HepG2 (cell line): ENCODE measurements around the gene LOXL3. TPM values are rescaled to one million over a fixed set of nuclear protein-coding genes. Genes with fewer than 3 reads are reported as not detected.

Experiments
- FLYWCH1 ChIP-seq: sonication (generic); formaldehyde crosslinking; IDR thresholded peaks from 2 replicates; pipeline ENCODE4 v1.8.1; 2023; ENCODE audit warnings: mild to moderate bottlenecking, missing genetic modification reagents
- FOXK1 ChIP-seq: sonication (generic); formaldehyde crosslinking; IDR thresholded peaks from 2 replicates; pipeline ENCODE4 v1.4.0; 2020; ENCODE audit warnings: low read depth, missing genetic modification reagents, borderline replicate concordance
- FOXP4 ChIP-seq: sonication (generic); formaldehyde crosslinking; IDR thresholded peaks from 2 replicates; pipeline ENCODE4 v1.4.0; 2020; ENCODE audit warnings: missing genetic modification reagents
- HIVEP1 ChIP-seq: sonication (generic); formaldehyde crosslinking; IDR thresholded peaks from 2 replicates; pipeline ENCODE4 v1.4.0; 2020; ENCODE audit warnings: mild to moderate bottlenecking, missing genetic modification reagents
- HNF4G ChIP-seq, 2 experiments: sonication (generic) in 1 of 2; formaldehyde crosslinking in 1 of 2; IDR thresholded peaks; 2 replicates each; pipeline versions ENCODE4 v1.4.0 to v1.6.1; 2011 to 2020; ENCODE audit warnings: borderline replicate concordance in 2 of 2, low read depth in 2 of 2, mild to moderate bottlenecking in 2 of 2, low read length in 1 of 2, missing genetic modification reagents in 1 of 2, moderate library complexity in 1 of 2
- ISL2 ChIP-seq: sonication (generic); formaldehyde crosslinking; IDR thresholded peaks from 2 replicates; pipeline ENCODE4 v1.5.0; 2020; ENCODE audit warnings: missing genetic modification reagents
- KAT7 ChIP-seq: IDR thresholded peaks from 2 replicates; pipeline ENCODE4 v1.6.1; 2018; ENCODE audit warnings: borderline replicate concordance, missing compliant biosample characterization
- KDM6A ChIP-seq: IDR thresholded peaks from 2 replicates; pipeline ENCODE4 v1.6.1; 2016; ENCODE audit warnings: low read depth
- KLF16 ChIP-seq, 2 experiments: sonication (generic) in 1 of 2; formaldehyde crosslinking in 1 of 2; IDR thresholded peaks; 2 replicates each; pipeline versions ENCODE4 v1.6.1 to v1.8.0; 2016 to 2023; ENCODE audit warnings: missing genetic modification reagents in 2 of 2, missing compliant biosample characterization in 1 of 2
- KMT2B ChIP-seq: IDR thresholded peaks from 2 replicates; pipeline ENCODE4 v1.6.1; 2016; ENCODE audit warnings: missing genetic modification reagents, missing compliant biosample characterization
- MXI1 ChIP-seq: IDR thresholded peaks from 3 replicates; pipeline ENCODE4 v1.6.1; 2012; ENCODE audit warnings: low read depth, low read length, inconsistent platforms, borderline replicate concordance
- MYNN ChIP-seq: sonication (generic); formaldehyde crosslinking; IDR thresholded peaks from 2 replicates; pipeline ENCODE4 v1.4.0; 2020; ENCODE audit warnings: mild to moderate bottlenecking, low read depth, missing genetic modification reagents
- NFIC ChIP-seq: IDR thresholded peaks from 2 replicates; pipeline ENCODE4 v1.6.1; 2012; ENCODE audit warnings: mild to moderate bottlenecking, low read length, inconsistent platforms
- PREB ChIP-seq: sonication (generic); formaldehyde crosslinking; IDR thresholded peaks from 2 replicates; pipeline ENCODE4 v1.4.0; 2020; ENCODE audit warnings: missing genetic modification reagents
- PTBP1 ChIP-seq: fragments of 200-400 bp; formaldehyde crosslinking; IDR thresholded peaks from 2 replicates; pipeline ENCODE4 v1.6.1; 2018; ENCODE audit warnings: low read length, low read depth; ENCODE audit not compliant: poor library complexity, severe bottlenecking
- SNAI1 ChIP-seq: sonication (generic); formaldehyde crosslinking; IDR thresholded peaks from 2 replicates; pipeline ENCODE4 v1.5.0; 2020; ENCODE audit warnings: mild to moderate bottlenecking, missing genetic modification reagents, borderline replicate concordance
- SOX6 ChIP-seq, 2 experiments: fragments of 450-650 bp in 1 of 2; sonication (generic) in 1 of 2; formaldehyde crosslinking in 1 of 2; IDR thresholded peaks; 2 replicates each; pipeline versions ENCODE4 v1.4.0 to v1.6.1; 2017 to 2020; ENCODE audit warnings: antibody characterized with exemption in 1 of 2, mild to moderate bottlenecking in 1 of 2, missing genetic modification reagents in 1 of 2
- STAG1 ChIP-seq: sonication (generic); formaldehyde crosslinking; IDR thresholded peaks from 2 replicates; pipeline ENCODE4 v1.4.0; 2020; ENCODE audit warnings: missing genetic modification reagents
- THAP11 ChIP-seq: IDR thresholded peaks from 2 replicates; pipeline ENCODE4 v1.6.1; 2016; ENCODE audit warnings: missing biosample characterization, missing genetic modification reagents
- ZBTB7A ChIP-seq: sonication (generic); formaldehyde crosslinking; IDR thresholded peaks from 2 replicates; pipeline ENCODE4 v1.8.0; 2022; ENCODE audit warnings: mild to moderate bottlenecking, missing genetic modification reagents
- ZEB1 ChIP-seq: IDR thresholded peaks from 2 replicates; pipeline ENCODE4 v1.6.1; 2012; ENCODE audit warnings: mild to moderate bottlenecking, low read depth, inconsistent platforms; ENCODE audit not compliant: insufficient replicate concordance
- ZNF253 ChIP-seq: sonication (generic); formaldehyde crosslinking; IDR thresholded peaks from 2 replicates; pipeline ENCODE4 v1.8.0; 2022; ENCODE audit warnings: mild to moderate bottlenecking, missing genetic modification reagents, borderline replicate concordance
- ZNF331 ChIP-seq: sonication (generic); formaldehyde crosslinking; IDR thresholded peaks from 2 replicates; pipeline ENCODE4 v1.4.0; 2020; ENCODE audit warnings: missing genetic modification reagents
- ZNF414 ChIP-seq: sonication (generic); formaldehyde crosslinking; IDR thresholded peaks from 2 replicates; pipeline ENCODE4 v1.5.0; 2020; ENCODE audit warnings: missing genetic modification reagents
- ZNF619 ChIP-seq: sonication (generic); formaldehyde crosslinking; IDR thresholded peaks from 2 replicates; pipeline ENCODE4 v1.4.0; 2020; ENCODE audit warnings: mild to moderate bottlenecking, missing genetic modification reagents
- ZSCAN30 ChIP-seq: sonication (generic); formaldehyde crosslinking; IDR thresholded peaks from 2 replicates; pipeline ENCODE4 v1.5.0; 2020; ENCODE audit warnings: mild to moderate bottlenecking, missing genetic modification reagents
- polyA plus RNA-seq, 8 experiments: library from polyadenylated mRNA; depleted of rRNA in 3 of 8; stranded (reverse) in 7 of 8; unstranded in 1 of 8; fragments of >200 nt; fragmentation: Illumina TruSeq in 4 of 8; extraction: Trizol in 4 of 8; gene quantifications; 2 replicates each; pipeline versions ENCODE4 v1.2.1 to v1.2.3, GENCODE V29; 2011 to 2016; ENCODE audit warnings: low read depth in 4 of 8, missing spikeins in 1 of 8, mixed read lengths in 1 of 8; ENCODE audit not compliant: insufficient read depth in 1 of 8
- total RNA-seq, 5 experiments: library from RNA; depleted of rRNA; stranded (reverse); fragments of >200 nt; fragmentation: Illumina TruSeq; extraction: Trizol; gene quantifications; 2 replicates each; pipeline ENCODE4 v1.2.3, GENCODE V29; 2016; ENCODE audit warnings: low read depth in 1 of 5

LOXL3 gene
- total and polyA plus RNA-seq, 2 of the 13 experiments (the other 11 are each of a cell fraction or from before 2014, with no cell fraction given): 0.55 to 6.5 TPM

DNA sequence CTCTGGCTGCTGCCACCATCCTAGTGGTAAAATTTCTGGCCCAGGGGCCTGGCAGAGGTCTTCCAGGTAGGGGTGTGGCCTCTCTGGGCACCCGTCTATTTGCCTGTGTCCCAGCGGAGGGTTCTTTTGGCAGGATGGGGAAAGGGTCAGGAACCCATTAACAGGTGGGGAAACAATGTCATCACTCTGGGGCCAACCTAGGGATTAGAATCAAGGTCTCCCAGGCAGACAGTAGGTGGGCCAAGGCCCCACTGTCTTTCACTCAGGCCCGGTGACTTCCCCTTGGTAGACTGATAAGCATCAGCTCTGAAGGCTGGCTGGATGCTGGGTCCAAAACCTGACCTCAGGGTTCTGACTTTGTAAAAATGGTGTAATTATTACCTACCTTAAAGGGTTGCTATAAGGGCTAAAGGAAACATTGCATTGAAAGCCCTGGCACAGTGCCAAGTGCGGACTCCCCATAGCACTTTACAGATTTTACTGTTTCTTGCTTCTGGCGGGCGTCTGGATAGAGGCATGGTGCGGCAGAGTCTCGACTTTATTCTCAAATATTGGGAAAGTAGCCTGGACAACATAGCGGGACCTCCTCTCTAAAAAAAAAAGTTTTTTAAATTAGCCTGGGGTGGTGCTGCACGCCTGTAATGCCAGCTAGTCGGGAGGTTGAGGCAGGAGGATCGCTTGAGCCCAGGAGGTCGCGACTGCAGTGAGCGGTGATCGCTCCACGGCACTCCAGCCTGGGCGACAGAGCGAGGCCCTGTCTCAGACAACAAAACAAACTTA lies 56.6 kb downstream of the LOXL3 start (continued):
- TF ChIP-seq MYNN (CRISPR knock-in tag) (0 out of 2 replicates have a peak, but pooled peaks have one; percentile 27), SNAI1 (CRISPR knock-in tag) (peak; percentile 26; the same call in 1 of the 2 replicates), SOX6 (IDR thresholded peaks at IDR 0.05) (no peak), SOX6 (CRISPR knock-in tag; IDR thresholded peaks at IDR 0.05) (peak; percentile 84), PREB (CRISPR knock-in tag) (no peak), FOXP4 (peak; percentile 31; the same call in 1 of the 2 replicates), THAP11 (peak; percentile 25; the same call in 1 of the 2 replicates), ZNF253 (0 out of 2 replicates have a peak, but pooled peaks have one; percentile 67), STAG1 (CRISPR knock-in tag) (no peak), ZBTB7A (peak; percentile 14; the same call in 1 of the 2 replicates), KAT7 (CRISPR knock-in tag) (0 out of 2 replicates have a peak, but pooled peaks have one; percentile 35), NFIC (peak; percentile 95), HNF4G (IDR thresholded peaks at IDR 0.05; ENCODE audit: borderline replicate concordance, low read depth, low read length) (peak; percentile 66; the same call in 1 of the 2 replicates), HNF4G (CRISPR knock-in tag; IDR thresholded peaks at IDR 0.05; ENCODE audit: borderline replicate concordance, low read depth) (0 out of 2 replicates have a peak, but pooled peaks have one; percentile 50), KLF16 (CRISPR knock-in tag; IDR thresholded peaks at IDR 0.05) (0 out of 4 replicates have a peak, but pooled peaks of 1 of the 2 experiments have one; percentile 3), ZNF331 (CRISPR knock-in tag) (peak; percentile 32), KDM6A (CRISPR knock-in tag) (no peak), ZSCAN30 (CRISPR knock-in tag) (peak; percentile 4; the same call in 1 of the 2 replicates), ZNF414 (CRISPR knock-in tag) (no peak), ISL2 (CRISPR knock-in tag) (peak; percentile 51; the same call in 1 of the 2 replicates), PTBP1 (no peak), ZNF619 (CRISPR knock-in tag) (no peak), ZEB1 (peak; percentile 24), HIVEP1 (CRISPR knock-in tag) (0 out of 2 replicates have a peak, but pooled peaks have one; percentile 50), KMT2B (CRISPR knock-in tag) (0 out of 2 replicates have a peak, but pooled peaks have one; percentile 33), MXI1 (peak; percentile 61; the same call in 2 of the 3 replicates), FOXK1 (peak; percentile 25; the same call in 1 of the 2 replicates), FLYWCH1 (CRISPR knock-in tag) (peak; percentile 82; the same call in 1 of the 2 replicates)
